HG02943 (cell line): ENCODE results near the gene CPLX1.

Experiments
- ATAC-seq: cut with Tn5 transposase; IDR thresholded peaks from one replicate; pipeline ENCODE4 v1.9.1; 2021; ENCODE audit warnings: mild to moderate bottlenecking, low read depth, moderate library complexity; ENCODE audit not compliant: unreplicated experiment

Gene CPLX1

GRCh38 chr4:825971-826330 is at the start of gene CPLX1:
CPLX1 (minus strand) TSS chr4:826129; CDS start chr4:824522, 1,607 bp downstream.
- ATAC-seq, result no peak

DNA sequence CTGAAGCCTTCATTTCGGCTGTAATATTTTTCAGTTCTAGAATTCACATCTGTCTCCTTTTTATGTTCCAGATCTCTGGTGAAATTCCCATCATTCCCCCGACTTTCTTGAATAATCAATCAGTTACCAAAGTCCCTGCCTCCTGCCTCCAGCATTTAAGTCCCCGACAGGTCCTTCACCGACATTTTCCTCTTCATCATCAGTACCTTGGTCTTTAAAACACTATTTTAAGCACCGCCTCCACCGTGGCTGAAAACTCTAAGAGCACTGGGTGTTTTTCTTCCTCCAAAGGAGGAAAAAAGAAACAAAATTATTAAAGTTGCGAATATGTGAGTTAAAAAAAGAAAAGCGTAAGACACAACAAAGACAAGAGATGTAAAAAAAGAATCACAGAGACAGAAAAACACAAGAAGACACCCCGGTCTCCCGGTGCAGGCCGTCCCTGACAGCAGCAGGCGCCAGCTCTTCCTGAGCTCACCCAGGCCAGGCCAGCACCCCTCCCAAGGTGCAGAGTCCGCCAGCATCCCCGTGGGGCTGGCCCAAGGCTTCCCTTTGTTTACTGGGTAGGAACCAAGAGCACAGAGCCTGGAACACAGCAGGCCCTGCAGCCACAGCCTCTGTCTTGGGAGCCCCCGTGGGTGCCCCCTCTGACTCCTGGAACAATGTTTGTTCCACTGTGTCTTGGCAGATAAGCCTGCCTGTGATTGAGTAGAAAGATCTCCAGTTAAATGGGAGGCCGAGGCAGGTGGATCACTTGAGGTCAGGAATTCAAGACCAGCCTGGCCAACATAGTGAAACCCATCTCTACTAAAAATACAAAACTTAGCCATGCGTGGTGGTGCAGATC is 49.3 kb upstream of the CPLX1 start:
- ATAC-seq, result no peak

GRCh38 chr4:874056-874455 is 48.1 kb upstream of the CPLX1 start:
- ATAC-seq, result no peak

DNA sequence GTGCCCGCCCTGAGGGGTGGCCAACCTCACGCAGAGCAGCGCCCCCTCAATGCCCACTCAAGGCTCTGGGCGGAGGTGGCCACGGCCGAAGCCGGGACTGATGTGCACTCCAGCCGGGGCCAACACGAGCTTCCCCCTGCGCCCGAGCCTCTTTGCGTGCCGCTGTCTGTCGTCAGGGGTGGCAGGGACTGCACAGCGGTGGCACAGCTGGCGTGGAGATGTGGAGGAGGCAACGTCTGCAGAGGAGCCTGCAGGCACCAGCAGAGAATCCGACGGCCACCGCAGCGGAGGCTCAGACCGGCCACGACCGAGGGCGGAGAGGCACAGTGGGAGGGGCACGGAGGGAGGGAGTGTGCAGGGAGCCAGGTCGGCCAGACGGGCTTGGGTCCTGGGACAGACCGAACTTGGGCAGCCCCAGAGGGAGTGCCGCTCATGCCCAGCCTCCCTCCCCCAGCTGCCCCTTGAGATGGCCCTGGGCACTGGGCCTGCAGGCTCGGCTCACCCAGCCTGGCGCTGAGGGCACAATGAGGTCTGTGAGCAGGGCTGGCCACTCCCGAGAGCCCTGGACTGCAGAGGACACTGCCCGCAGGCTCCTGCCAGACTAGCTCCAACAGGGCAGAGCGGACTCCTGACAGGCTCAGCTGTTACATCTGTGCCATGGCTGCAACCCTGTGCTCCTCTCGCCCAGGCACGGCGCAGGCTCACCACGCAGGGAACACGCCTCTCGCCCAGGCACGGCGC is 46.5 kb upstream of the CPLX1 start:
- ATAC-seq, result no peak

DNA sequence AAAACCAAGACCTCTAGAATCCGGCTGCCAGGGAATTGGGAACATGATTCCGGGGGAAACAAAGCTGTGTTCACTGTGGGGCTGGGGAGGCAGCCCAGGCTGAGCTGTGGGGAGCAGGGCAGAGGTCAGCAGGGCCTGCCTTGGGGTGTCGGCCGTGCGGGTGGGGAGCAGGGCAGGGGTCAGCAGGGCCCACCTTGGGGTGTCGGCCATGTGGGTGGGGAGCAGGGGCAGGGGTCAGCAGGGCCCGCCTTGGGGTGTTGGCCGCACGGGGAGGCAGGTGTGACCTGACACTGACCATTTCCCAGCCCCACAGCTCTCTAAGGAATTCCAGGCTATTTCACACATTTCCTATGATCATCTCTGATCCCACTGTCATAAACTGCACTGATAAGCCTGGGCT is 45.6 kb upstream of the CPLX1 start:
- ATAC-seq, result no peak

- ATAC-seq, result no peak
These were observed 45.0 kb upstream of the CPLX1 start for GRCh38 chr4:870951-871350.

DNA sequence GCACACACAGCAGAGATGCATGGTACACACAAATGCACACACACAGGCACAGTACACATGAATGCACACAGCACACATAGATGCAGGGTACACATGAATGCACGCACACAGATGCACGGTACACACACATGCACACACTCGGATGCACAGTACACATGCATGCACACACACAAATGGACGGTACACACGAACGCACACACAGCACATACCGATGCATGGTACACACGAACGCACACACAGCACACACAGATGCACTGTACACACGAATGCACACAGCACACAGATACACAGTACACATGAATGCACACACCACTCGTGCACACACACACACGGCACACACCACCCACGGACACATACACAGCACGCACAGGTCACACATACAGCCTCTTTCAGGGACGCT is 43.8 kb upstream of the CPLX1 start:
- no peak for ATAC-seq

GRCh38 chr4:868421-868820 is 42.5 kb upstream of the CPLX1 start:
- ATAC-seq, result no peak

DNA sequence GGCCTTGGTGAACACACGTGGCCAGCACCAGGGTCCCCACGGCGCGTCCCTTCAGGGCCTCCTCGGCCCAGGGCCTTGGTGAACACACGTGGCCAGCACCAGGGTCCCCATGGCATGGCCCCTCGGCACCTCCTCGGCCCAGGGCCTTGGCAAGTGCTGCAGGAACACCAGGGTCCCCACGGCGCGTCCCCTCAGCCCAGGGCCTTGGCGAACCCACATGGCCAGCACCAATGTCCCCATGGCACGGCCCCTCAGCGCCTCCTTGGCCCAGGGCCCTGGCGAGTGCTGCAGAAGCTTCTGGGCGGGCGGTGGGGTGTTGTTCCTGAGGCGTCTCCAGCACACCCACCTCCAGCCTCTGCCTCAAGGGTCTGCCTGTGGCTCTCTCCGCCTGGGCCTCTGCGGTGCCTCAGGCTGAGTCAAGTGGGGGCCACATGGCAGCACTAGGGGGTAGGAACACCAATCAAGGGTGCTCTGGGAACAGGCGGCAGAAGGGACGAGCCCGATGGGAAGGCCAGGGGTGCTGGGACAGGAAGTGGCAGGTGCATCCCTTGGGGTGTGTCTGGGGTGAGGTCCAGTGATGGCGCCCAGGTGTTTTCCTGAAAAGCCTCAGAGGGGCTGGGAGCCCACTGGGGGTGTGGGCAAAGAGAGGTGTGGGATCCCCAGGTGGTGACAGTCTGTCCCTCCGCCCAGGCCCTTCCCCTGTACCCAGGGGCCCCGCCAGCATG is 41.8 kb upstream of the CPLX1 start:
- no peak for ATAC-seq

DNA sequence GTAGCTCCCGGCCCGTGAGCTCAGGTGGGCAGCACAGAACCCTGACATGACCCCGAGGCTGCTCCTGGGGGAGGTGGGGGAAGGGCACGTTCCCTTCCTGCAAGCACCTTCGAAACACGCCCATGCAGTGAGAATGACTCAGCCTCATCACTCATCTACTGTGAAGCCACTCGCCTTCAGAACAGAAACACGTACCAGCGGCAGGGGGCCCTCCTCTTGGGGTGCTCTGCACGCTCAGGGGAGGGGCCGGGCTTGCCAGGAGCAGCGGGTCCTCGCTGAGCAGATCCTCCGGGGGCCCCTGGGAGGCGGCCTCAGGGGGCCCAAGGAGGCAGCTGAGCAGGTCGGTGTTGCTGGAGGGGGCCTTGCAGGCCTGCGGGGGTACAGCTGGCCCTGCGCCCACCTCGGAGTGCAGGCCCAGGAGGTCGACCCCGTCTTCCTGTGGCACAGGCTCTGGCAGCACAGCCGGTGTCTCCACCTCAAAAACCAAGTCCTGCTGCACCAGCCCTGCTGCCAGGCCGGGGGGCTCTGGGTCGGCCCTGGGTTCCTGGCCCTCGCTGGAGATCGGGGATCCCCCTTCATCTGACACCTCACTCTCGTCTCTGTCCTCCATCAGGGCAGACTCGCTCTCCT is 40.9 kb upstream of the CPLX1 start:
- ATAC-seq, result no peak

GRCh38 chr4:866068-866760 is 40.3 kb upstream of the CPLX1 start:
- no peak for ATAC-seq

GRCh38 chr4:865572-865971 is 39.6 kb upstream of the CPLX1 start:
- ATAC-seq, result no peak

DNA sequence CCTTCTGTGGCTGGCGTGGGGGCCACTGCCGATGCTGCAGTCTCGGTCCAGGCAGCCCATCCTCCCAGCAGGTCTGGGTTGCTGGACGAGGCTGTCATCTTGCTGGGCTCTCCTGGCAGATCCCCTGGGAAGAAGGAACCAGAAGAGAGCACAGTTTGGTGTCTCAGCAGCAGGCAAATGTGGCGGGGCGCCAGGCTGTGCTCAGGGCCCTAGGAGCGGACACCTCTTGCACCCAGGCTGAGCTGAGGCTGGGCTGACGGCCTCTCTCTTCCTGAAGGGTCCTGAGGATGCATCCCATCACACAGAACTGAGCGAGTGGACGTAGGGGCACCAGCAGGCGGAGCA is 39.2 kb upstream of the CPLX1 start:
- ATAC-seq, result no peak

DNA sequence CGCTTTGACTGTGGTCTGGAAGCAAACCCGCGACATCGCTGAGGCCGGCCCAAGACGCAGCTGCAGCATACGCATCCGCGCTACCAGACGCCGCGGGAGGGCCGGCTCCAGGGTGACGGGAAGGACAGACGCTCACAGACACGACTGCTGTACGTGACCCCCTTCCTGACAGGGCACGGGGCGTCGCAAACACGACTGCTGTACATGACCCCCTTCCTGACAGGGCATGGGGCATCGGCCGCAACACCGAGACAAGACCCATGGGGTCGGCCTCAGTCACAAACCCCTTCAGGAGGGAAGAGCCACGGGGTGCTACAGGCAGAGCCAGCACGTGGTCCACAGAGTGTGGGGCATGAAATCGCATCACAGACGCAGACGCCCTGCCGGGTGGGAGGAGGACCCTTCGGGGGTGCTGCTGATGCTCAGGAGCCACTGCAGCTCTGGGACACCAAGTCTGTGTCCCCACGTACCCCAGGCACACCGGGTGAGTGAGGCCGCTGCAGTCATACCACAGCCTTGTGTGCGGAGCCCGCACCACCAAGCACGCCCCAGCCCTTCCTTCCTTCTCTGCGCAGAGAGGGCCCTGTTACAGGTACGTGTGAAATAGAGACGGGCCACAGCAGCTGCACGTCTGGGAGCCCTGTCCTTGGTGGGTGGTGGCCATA is 38.7 kb upstream of the CPLX1 start:
- no peak for ATAC-seq

- no peak for ATAC-seq
These were observed 34.6 kb upstream of the CPLX1 start for GRCh38 chr4:860561-860960.

GRCh38 chr4:859496-859895 is 33.6 kb upstream of the CPLX1 start:
- no peak for ATAC-seq

DNA sequence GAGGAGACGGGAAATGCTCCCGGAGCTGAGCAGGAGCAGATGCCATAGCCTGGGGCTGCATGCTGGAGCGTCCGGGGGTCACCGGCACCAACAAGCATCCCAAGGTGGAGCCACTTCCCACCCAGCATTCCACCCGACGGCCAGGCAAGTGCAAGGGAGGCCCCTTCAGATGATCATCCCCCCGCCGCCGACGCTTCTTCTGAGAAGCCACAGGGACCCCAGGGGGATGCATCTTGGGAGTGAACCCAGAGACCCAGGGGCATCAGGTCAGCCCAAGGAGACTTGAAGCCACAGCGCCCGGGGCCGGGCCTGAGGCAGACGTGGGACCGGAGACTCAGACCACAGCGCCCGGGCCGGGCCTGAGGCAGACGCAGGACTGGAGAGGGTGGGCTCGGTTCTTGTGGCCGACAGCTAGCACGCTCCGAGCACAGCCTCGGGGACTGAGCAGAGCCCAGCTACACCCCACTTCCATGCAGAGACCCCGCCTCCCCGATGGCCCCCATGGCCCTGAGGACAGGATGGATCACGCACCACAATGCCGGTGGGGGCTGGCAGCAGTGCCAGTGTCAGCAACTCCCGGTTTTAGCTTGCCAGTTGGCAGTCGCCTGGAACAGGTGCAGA is 33.0 kb upstream of the CPLX1 start:
- ATAC-seq, result no peak

GRCh38 chr4:858041-858481 is 32.1 kb upstream of the CPLX1 start:
- ATAC-seq, result no peak

DNA sequence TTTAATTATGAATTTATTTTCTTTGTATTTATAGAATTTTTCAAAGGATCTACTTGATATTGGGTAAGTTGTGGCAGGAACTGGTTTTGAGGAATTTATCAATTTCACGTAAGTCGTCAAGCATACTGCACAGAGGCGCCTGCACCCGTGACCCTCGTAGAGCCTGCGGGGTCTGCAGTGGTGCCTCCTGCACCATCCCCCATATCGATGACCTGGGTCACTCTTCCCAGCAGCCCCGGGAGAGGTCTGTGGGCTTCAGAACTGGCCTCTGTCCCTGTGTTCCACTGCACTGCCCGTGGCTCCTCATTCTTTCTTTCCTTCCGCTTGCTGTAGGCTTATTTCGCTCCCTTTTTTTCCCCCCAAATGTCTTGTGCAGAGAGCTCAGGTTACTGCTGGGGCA is 31.5 kb upstream of the CPLX1 start:
- no peak for ATAC-seq
